K562 (cell line): ENCODE results near the gene MCAT. TPM values are rescaled to one million over a fixed set of nuclear protein-coding genes. Genes with fewer than 3 reads are reported as not detected.

Experiments used
- BCOR ChIP-seq: fragments of 450-650 bp; IDR thresholded peaks from 2 replicates; pipeline ENCODE4 v1.6.1; 2016
- BHLHE40 ChIP-seq: IDR thresholded peaks from 2 replicates; pipeline ENCODE4 v1.6.1; 2011; ENCODE audit warnings: low read length, improper control_type of control experiment
- C11orf30 ChIP-seq: fragments of 450-650 bp; IDR thresholded peaks from 2 replicates; pipeline ENCODE4 v1.6.1; 2016; ENCODE audit warnings: low read depth, mild to moderate bottlenecking
- CEBPG ChIP-seq, 3 experiments: fragments of 200-800 bp in 1 of 3; sonication (Bioruptor generic) in 1 of 3; sonication (generic) in 1 of 3; formaldehyde crosslinking in 1 of 3; IDR thresholded peaks in 2 of 3; conservative IDR thresholded peaks in 1 of 3; 2 replicates each; pipeline versions ENCODE4 v1.6.1 to v1.8.0; 2016 to 2022; ENCODE audit warnings: missing compliant biosample characterization in 2 of 3, missing genetic modification characterization in 2 of 3, mild to moderate bottlenecking in 1 of 3, missing genetic modification reagents in 1 of 3
- DLX4 ChIP-seq: fragments of 250-450 bp; sonication (Bioruptor Pico); IDR thresholded peaks from 2 replicates; pipeline ENCODE4 v1.6.1; 2021; ENCODE audit warnings: mild to moderate bottlenecking
- FOXP1 ChIP-seq: sonication (generic); formaldehyde crosslinking; IDR thresholded peaks from 2 replicates; pipeline ENCODE4 v1.8.0; 2022; ENCODE audit warnings: mild to moderate bottlenecking, missing genetic modification reagents
- IRF2 ChIP-seq: sonication (generic); formaldehyde crosslinking; IDR thresholded peaks from 2 replicates; pipeline ENCODE4 v1.8.1; 2022; ENCODE audit warnings: mild to moderate bottlenecking, missing genetic modification reagents
- MCM3 ChIP-seq: fragments of 450-650 bp; IDR thresholded peaks from 2 replicates; pipeline ENCODE4 v1.6.1; 2016
- NKRF ChIP-seq: fragments of 450-650 bp; IDR thresholded peaks from 2 replicates; pipeline ENCODE4 v1.6.1; 2016; ENCODE audit warnings: borderline replicate concordance
- PCBP2 ChIP-seq: fragments of 200-400 bp; formaldehyde crosslinking; IDR thresholded peaks from 2 replicates; pipeline ENCODE4 v1.6.1; 2018; ENCODE audit warnings: low read length, low read depth, mild to moderate bottlenecking, moderate library complexity; ENCODE audit not compliant: poor library complexity, severe bottlenecking
- POLR2G ChIP-seq: fragments of 200-400 bp; formaldehyde crosslinking; IDR thresholded peaks from 2 replicates; pipeline ENCODE4 v1.6.1; 2017; ENCODE audit warnings: low read depth, mild to moderate bottlenecking, antibody characterized with exemption, low read length, moderate library complexity
- RBM15 ChIP-seq: fragments of 200-400 bp; formaldehyde crosslinking; IDR thresholded peaks from 2 replicates; pipeline ENCODE4 v1.6.1; 2018; ENCODE audit warnings: mild to moderate bottlenecking, low read length, moderate library complexity; ENCODE audit not compliant: insufficient read depth
- RUNX1 ChIP-seq: sonication (generic); IDR thresholded peaks from 2 replicates; pipeline ENCODE4 v1.6.1; 2016; ENCODE audit warnings: antibody characterized with exemption, low read depth
- SIX5 ChIP-seq, 2 experiments: IDR thresholded peaks; 2 replicates each; pipeline ENCODE4 v1.6.1; 2011; ENCODE audit warnings: low read length in 2 of 2, borderline replicate concordance in 1 of 2, low read depth in 1 of 2, mild to moderate bottlenecking in 1 of 2, moderate library complexity in 1 of 2; ENCODE audit not compliant: insufficient read depth in 1 of 2
- TRIM28 ChIP-seq: fragments of 450-650 bp; IDR thresholded peaks from 2 replicates; pipeline ENCODE4 v1.6.1; 2017
- ZFPM2 ChIP-seq: fragments of 250-450 bp; sonication (Bioruptor Pico); IDR thresholded peaks from 2 replicates; pipeline ENCODE4 v1.5.1; 2022; ENCODE audit warnings: mild to moderate bottlenecking
- ZFX ChIP-seq: sonication (generic); formaldehyde crosslinking; IDR thresholded peaks from 2 replicates; pipeline ENCODE4 v1.8.0; 2022; ENCODE audit warnings: mild to moderate bottlenecking, missing genetic modification reagents, moderate library complexity
- ZNF134 ChIP-seq: fragments of 250-450 bp; sonication (Bioruptor Pico); conservative IDR thresholded peaks from 2 replicates; pipeline ENCODE4 v1.4.0; 2020
- ZNF24 ChIP-seq: fragments of 450-650 bp; IDR thresholded peaks from 2 replicates; pipeline ENCODE4 v1.6.1; 2016
- ZNF263 ChIP-seq: sonication (generic); formaldehyde crosslinking; IDR thresholded peaks from 2 replicates; pipeline ENCODE4 v1.8.0; 2022; ENCODE audit warnings: mild to moderate bottlenecking, missing genetic modification reagents, borderline replicate concordance
- polyA plus RNA-seq, 8 experiments: library from polyadenylated mRNA; depleted of rRNA in 4 of 8; stranded (reverse) in 5 of 8; unstranded in 3 of 8; fragments of >200 nt; fragmentation: Nextera tagmentation in 2 of 8; fragmentation: Illumina TruSeq in 1 of 8; extraction: Ambion mirVana in 2 of 8; extraction: Trizol in 1 of 8; gene quantifications; 2 replicates each; pipeline versions ENCODE4 v1.2.1 to v1.2.3, GENCODE V29; 2011 to 2014; ENCODE audit warnings: inconsistent platforms in 1 of 8, missing spikeins in 1 of 8
- total RNA-seq, 7 experiments: library from RNA; depleted of rRNA in 6 of 7; stranded (reverse); fragments of >200 nt in 6 of 7; fragmentation: Illumina TruSeq in 2 of 7; extraction: Trizol in 2 of 7; gene quantifications; 2 replicates each; pipeline versions ENCODE4 v1.2.1 to v1.2.3, GENCODE V29; 2011 to 2021; ENCODE audit warnings: low replicate concordance in 1 of 7
- TF ChIP-seq, protein P1 (sequence below), 2 experiments: IDR thresholded peaks; 2 replicates each; pipeline ENCODE4 v1.6.1; 2011; ENCODE audit warnings: borderline replicate concordance in 1 of 2, control low read depth in 1 of 2, low read depth in 1 of 2, low read length in 1 of 2, mild to moderate bottlenecking in 1 of 2, mixed read lengths in 1 of 2, moderate library complexity in 1 of 2; ENCODE audit not compliant: insufficient read depth in 1 of 2, insufficient read length in 1 of 2, poor library complexity in 1 of 2, severe bottlenecking in 1 of 2; ENCODE audit errors: extremely low read depth in 1 of 2
- TF ChIP-seq, protein P2 (sequence below): IDR thresholded peaks from 2 replicates; pipeline ENCODE4 v1.6.1; 2011; ENCODE audit warnings: borderline replicate concordance, low read depth, mild to moderate bottlenecking, moderate library complexity, low read length; ENCODE audit not compliant: insufficient read depth, poor library complexity, severe bottlenecking
- TF ChIP-seq, protein P3 (sequence below): fragments of 250-450 bp; sonication (Bioruptor Pico); IDR thresholded peaks from 2 replicates; pipeline ENCODE4 v1.8.0; 2022; ENCODE audit warnings: moderate library complexity, mild to moderate bottlenecking, inconsistent platforms

MCAT gene
- total and polyA plus RNA-seq, 9 of the 15 experiments (the other 6 are each of a cell fraction or from before 2014, with no cell fraction given) = 3.3 to 27.8 (median 13.9) TPM

- TF ChIP-seq ZNF24 (no peak), MCM3 (no peak), TRIM28 (no peak), DLX4 (no peak), PCBP2 (no peak), IRF2 (CRISPR knock-in tag) (no peak), NKRF (no peak), RUNX1 (no peak), ZFPM2 (CRISPR knock-in tag) (no peak), CEBPG (CRISPR knock-in tag; IDR thresholded peaks at IDR 0.05) (no peak), CEBPG (tag; conservative IDR thresholded peaks at IDR 0.05 in 1 of 2, IDR thresholded peaks at IDR 0.05 in 1 of 2) (no peak), BHLHE40 (peak; percentile 57), POLR2G (0 out of 2 replicates have a peak, but pooled peaks have one; percentile 44), ZNF134 (CRISPR knock-in tag) (no peak), BCOR (peak; percentile 18; the same call in 1 of the 2 replicates), FOXP1 (CRISPR knock-in tag) (0 out of 2 replicates have a peak, but pooled peaks have one; percentile 32), C11orf30 (no peak), SIX5 (IDR thresholded peaks at IDR 0.05; ENCODE audit: borderline replicate concordance in 1 of 2, insufficient read depth in 1 of 2, low read depth in 1 of 2, low read length in 2 of 2) (no peak), RBM15 (no peak), ZNF263 (CRISPR knock-in tag) (no peak), ZFX (CRISPR knock-in tag) (peak; percentile 66)
- TF ChIP-seq, protein P1, sequence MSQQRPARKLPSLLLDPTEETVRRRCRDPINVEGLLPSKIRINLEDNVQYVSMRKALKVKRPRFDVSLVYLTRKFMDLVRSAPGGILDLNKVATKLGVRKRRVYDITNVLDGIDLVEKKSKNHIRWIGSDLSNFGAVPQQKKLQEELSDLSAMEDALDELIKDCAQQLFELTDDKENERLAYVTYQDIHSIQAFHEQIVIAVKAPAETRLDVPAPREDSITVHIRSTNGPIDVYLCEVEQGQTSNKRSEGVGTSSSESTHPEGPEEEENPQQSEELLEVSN (IDR thresholded peaks at IDR 0.05; ENCODE audit: borderline replicate concordance in 1 of 2, extremely low read depth in 1 of 2, insufficient read depth in 1 of 2, insufficient read length in 1 of 2, low read depth in 1 of 2, low read length in 1 of 2, poor library complexity in 1 of 2, severe bottlenecking in 1 of 2) = peak in 1 of 2 experiments; percentile 59
- TF ChIP-seq, protein P2, sequence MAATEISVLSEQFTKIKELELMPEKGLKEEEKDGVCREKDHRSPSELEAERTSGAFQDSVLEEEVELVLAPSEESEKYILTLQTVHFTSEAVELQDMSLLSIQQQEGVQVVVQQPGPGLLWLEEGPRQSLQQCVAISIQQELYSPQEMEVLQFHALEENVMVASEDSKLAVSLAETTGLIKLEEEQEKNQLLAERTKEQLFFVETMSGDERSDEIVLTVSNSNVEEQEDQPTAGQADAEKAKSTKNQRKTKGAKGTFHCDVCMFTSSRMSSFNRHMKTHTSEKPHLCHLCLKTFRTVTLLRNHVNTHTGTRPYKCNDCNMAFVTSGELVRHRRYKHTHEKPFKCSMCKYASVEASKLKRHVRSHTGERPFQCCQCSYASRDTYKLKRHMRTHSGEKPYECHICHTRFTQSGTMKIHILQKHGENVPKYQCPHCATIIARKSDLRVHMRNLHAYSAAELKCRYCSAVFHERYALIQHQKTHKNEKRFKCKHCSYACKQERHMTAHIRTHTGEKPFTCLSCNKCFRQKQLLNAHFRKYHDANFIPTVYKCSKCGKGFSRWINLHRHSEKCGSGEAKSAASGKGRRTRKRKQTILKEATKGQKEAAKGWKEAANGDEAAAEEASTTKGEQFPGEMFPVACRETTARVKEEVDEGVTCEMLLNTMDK = peak; percentile 19
- TF ChIP-seq, protein P3, sequence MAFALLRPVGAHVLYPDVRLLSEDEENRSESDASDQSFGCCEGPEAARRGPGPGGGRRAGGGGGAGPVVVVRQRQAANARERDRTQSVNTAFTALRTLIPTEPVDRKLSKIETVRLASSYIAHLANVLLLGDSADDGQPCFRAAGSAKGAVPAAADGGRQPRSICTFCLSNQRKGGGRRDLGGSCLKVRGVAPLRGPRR (CRISPR knock-in tag) = no peak
These were observed 32.7 kb downstream of the MCAT start, which contains the start of gene BIK (continued) for GRCh38 chr22:43110444-43110926.
